ENCODE measurements around the gene ROS1.

The ROS1 gene

GRCh38 chr6:117328005-117328389 lies 97.7 kb downstream of the ROS1 start:
- H3K36me3 ChIP-seq: no peaks in the 10 kb centered on the region
- TF ChIP-seq CTCF (IDR thresholded peaks at IDR 0.05): no peak
- H3K9me3 ChIP-seq: no peaks in the 10 kb centered on the region
- H3K27ac ChIP-seq: no peak overlapping the region
- no peak overlapping the region for H3K4me3 ChIP-seq (ENCODE audit: low read depth in 1 of 2, low read length in 1 of 2)
- no peaks in the 10 kb centered on the region for H3K4me1 ChIP-seq (ENCODE audit: control insufficient read depth in 1 of 2, insufficient read depth in 1 of 2, low read depth in 1 of 2, low read length in 1 of 2)
- H3K27me3 ChIP-seq: no peaks in the 10 kb centered on the region

- no peak for TF ChIP-seq CTCF (IDR thresholded peaks at IDR 0.05)
- Histone ChIP-seq H3K4me3 (ENCODE audit: low read depth in 1 of 2, low read length in 1 of 2) (no peak overlapping the region), H3K36me3 (no peaks in the 10 kb centered on the region), H3K4me1 (ENCODE audit: control insufficient read depth in 1 of 2, insufficient read depth in 1 of 2, low read depth in 1 of 2, low read length in 1 of 2) (no peaks in the 10 kb centered on the region), H3K9me3 (no peaks in the 10 kb centered on the region), H3K27ac (no peak overlapping the region), H3K27me3 (no peaks in the 10 kb centered on the region)
Observed at GRCh38 chr6:117327149-117328004, 98.4 kb downstream of the ROS1 start.

DNA sequence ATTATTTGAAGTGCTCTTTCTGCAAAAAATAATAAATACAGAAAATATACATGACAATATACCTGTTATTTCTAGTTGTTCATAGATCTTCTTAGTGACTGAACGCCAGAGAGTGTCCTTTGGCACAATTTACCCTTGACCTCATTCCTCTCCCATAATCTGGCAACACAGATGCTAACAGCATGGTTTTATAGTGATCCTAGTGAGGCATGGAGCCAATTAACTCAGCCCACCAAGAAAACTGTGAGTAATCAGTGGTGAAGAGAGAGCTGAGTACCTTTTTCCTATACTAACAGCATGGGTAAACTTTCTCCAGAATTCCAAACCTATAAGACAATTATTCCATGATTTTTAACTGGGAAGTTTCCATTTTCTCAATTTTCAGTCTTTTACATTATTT lies 99.3 kb downstream of the ROS1 start:
- no peak for TF ChIP-seq CTCF (IDR thresholded peaks at IDR 0.05)
- H3K27ac ChIP-seq: no peak overlapping the region
- no peaks in the 10 kb centered on the region for H3K27me3 ChIP-seq
- H3K9me3 ChIP-seq: no peaks in the 10 kb centered on the region
- H3K4me1 ChIP-seq (ENCODE audit: control insufficient read depth in 1 of 2, insufficient read depth in 1 of 2, low read depth in 1 of 2, low read length in 1 of 2): no peaks in the 10 kb centered on the region
- no peak overlapping the region for H3K4me3 ChIP-seq (ENCODE audit: low read depth in 1 of 2, low read length in 1 of 2)
- no peaks in the 10 kb centered on the region for H3K36me3 ChIP-seq

GRCh38 chr6:117317261-117317660 lies 108.5 kb downstream of the ROS1 start:
- Histone ChIP-seq H3K36me3 (no peaks in the 10 kb centered on the region), H3K4me3 (ENCODE audit: low read depth in 1 of 2, low read length in 1 of 2) (no peak overlapping the region), H3K4me1 (ENCODE audit: control insufficient read depth in 1 of 2, insufficient read depth in 1 of 2, low read depth in 1 of 2, low read length in 1 of 2) (no peaks in the 10 kb centered on the region), H3K27ac (no peak overlapping the region), H3K9me3 (no peaks in the 10 kb centered on the region), H3K27me3 (no peaks in the 10 kb centered on the region)
- TF ChIP-seq CTCF (IDR thresholded peaks at IDR 0.05): no peak

DNA sequence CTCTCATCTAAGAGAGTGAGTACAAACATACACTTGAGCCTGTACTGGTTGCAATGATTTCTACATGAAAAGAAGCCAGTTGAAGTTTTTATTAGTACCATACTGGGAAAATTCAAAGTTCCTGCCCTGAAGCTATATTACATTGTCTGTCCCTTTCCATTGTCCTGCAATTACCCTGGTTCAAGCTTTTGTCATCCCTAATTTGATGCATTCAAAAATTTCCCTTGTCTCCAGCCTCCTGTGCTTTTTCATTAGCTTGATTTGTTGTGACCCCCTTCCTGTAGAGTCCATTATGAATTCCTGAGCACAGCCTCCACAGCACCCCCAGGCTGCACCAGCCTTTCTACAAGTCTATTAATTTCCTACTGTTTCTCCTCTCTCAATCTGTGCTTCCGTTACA lies 114.0 kb downstream of the ROS1 start:
- TF ChIP-seq CTCF (IDR thresholded peaks at IDR 0.05): no peak
- Histone ChIP-seq H3K9me3 (no peaks in the 10 kb centered on the region), H3K36me3 (no peaks in the 10 kb centered on the region), H3K4me1 (ENCODE audit: control insufficient read depth in 1 of 2, insufficient read depth in 1 of 2, low read depth in 1 of 2, low read length in 1 of 2) (no peaks in the 10 kb centered on the region), H3K27ac (no peak overlapping the region), H3K4me3 (ENCODE audit: low read depth in 1 of 2, low read length in 1 of 2) (no peak overlapping the region), H3K27me3 (no peaks in the 10 kb centered on the region)

Data from neutrophil (primary cell).